CD4-positive, alpha-beta T cell treated with Interleukin-6 for 4 hours (primary cell): ENCODE results near the gene MPHOSPH9.

ENCODE experiments used
- DNase-seq: peaks from one replicate; pipeline ENCODE4 v3.0.0-alpha.2; 2020; ENCODE audit warnings: mixed read lengths

Gene MPHOSPH9

GRCh38 chr12:123148655-123149054 lies 84.3 kb downstream of the MPHOSPH9 start:
- no peak for DNase-seq

GRCh38 chr12:123148223-123148622 lies 84.7 kb downstream of the MPHOSPH9 start:
- no peak for DNase-seq

- DNase-seq, result no peak
These were observed 87.7 kb downstream of the MPHOSPH9 start for GRCh38 chr12:123145211-123145610.

- no peak for DNase-seq
These were observed 89.0 kb downstream of the MPHOSPH9 start for GRCh38 chr12:123143736-123144461.

- no peak for DNase-seq
These were observed 89.8 kb downstream of the MPHOSPH9 start for GRCh38 chr12:123142921-123143735.

GRCh38 chr12:123142518-123142840 lies 90.5 kb downstream of the MPHOSPH9 start:
- DNase-seq, result no peak

- no peak for DNase-seq
These were observed 91.1 kb downstream of the MPHOSPH9 start for GRCh38 chr12:123141615-123142517.

GRCh38 chr12:123140676-123141614 lies 92.0 kb downstream of the MPHOSPH9 start:
- DNase-seq, result no peak

- DNase-seq, result no peak
These were observed 92.8 kb downstream of the MPHOSPH9 start for GRCh38 chr12:123139926-123140675.

GRCh38 chr12:123135688-123136087 lies 97.3 kb downstream of the MPHOSPH9 start:
- DNase-seq, result no peak

GRCh38 chr12:123134826-123135225 lies 98.1 kb downstream of the MPHOSPH9 start:
- no peak for DNase-seq

GRCh38 chr12:123134271-123134671 lies 98.7 kb downstream of the MPHOSPH9 start:
- DNase-seq, result no peak

GRCh38 chr12:123133701-123134100 lies 99.2 kb downstream of the MPHOSPH9 start:
- DNase-seq, result no peak

- no peak for DNase-seq
These were observed 99.9 kb downstream of the MPHOSPH9 start for GRCh38 chr12:123132951-123133619.

- DNase-seq, result peak; percentile 53
These were observed 101.0 kb downstream of the MPHOSPH9 start for GRCh38 chr12:123131879-123132402.

GRCh38 chr12:123131291-123131832 lies 101.6 kb downstream of the MPHOSPH9 start:
- no peak for DNase-seq

- no peak for DNase-seq
These were observed 103.3 kb downstream of the MPHOSPH9 start for GRCh38 chr12:123129621-123130020.

GRCh38 chr12:123127182-123127495 lies 105.8 kb downstream of the MPHOSPH9 start:
- DNase-seq, result no peak

GRCh38 chr12:123126294-123127181 lies 106.4 kb downstream of the MPHOSPH9 start:
- no peak for DNase-seq
